ENCODE results near the gene NUDCD3.
A peak's percentile ranks its signal among the peaks of the same experiment; 100 is the strongest.
"Not testable (repeated sequence)": the region's sequence is repeated elsewhere in the genome, so short reads cannot be mapped to it uniquely, and the experiment has no call there.

The NUDCD3 gene

GRCh38 chr7:44433255-44434022 is 57.0 kb downstream of the NUDCD3 start:
- no peak for ATAC-seq
- TF ChIP-seq OSR1 (CRISPR knock-in tag; IDR thresholded peaks at IDR 0.05) (no peak), ZFP30 (CRISPR knock-in tag; IDR thresholded peaks at IDR 0.05) (no peak)

GRCh38 chr7:44432381-44432977 is 58.0 kb downstream of the NUDCD3 start:
- ATAC-seq: no peak

DNA sequence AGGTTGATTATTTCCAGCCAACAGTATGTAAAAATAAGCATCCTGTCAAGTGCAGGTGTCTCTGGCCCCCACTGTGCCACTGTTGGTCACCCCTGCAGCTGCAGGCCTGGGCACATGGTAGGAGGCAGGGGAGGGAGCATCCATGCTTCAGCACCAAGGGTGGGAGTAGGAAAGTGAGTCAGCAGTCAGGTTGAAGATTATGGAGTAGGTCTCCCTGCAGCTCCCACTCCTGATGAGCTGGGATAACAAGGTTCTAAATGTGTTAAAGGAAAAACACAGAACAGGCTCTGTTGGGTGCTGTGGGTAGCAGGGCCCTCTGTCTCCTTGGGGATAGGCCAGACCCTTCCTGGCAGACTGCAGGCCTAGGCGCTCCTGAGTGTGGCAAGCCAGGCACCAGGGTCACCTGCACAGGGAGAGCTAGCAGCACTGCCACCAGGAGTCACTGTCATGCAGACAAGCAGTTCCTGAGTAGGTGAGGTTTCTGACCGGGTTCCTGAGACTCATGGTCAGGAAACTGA is 59.3 kb downstream of the NUDCD3 start:
- peak; percentile 50 for ATAC-seq
- TF ChIP-seq PPARA (CRISPR knock-in tag; IDR thresholded peaks at IDR 0.05; ENCODE audit: borderline replicate concordance) (no peak), GLIS3 (CRISPR knock-in tag; IDR thresholded peaks at IDR 0.05) (no peak), PATZ1 (CRISPR knock-in tag; IDR thresholded peaks at IDR 0.05; ENCODE audit: borderline replicate concordance) (no peak)

More at GRCh38 chr7:44432381-44432977, 58.0 kb downstream of the NUDCD3 start:
- TF ChIP-seq, protein P1, sequence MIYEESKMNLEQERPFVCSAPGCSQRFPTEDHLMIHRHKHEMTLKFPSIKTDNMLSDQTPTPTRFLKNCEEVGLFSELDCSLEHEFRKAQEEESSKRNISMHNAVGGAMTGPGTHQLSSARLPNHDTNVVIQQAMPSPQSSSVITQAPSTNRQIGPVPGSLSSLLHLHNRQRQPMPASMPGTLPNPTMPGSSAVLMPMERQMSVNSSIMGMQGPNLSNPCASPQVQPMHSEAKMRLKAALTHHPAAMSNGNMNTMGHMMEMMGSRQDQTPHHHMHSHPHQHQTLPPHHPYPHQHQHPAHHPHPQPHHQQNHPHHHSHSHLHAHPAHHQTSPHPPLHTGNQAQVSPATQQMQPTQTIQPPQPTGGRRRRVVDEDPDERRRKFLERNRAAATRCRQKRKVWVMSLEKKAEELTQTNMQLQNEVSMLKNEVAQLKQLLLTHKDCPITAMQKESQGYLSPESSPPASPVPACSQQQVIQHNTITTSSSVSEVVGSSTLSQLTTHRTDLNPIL (CRISPR knock-in tag; IDR thresholded peaks at IDR 0.05; ENCODE audit: low read depth): no peak
- no peak for TF ChIP-seq PATZ1 (CRISPR knock-in tag; IDR thresholded peaks at IDR 0.05; ENCODE audit: borderline replicate concordance)
- TF ChIP-seq GLIS3 (CRISPR knock-in tag; IDR thresholded peaks at IDR 0.05): no peak
- no peak for TF ChIP-seq ZFP30 (CRISPR knock-in tag; IDR thresholded peaks at IDR 0.05)
- TF ChIP-seq PPARA (CRISPR knock-in tag; IDR thresholded peaks at IDR 0.05; ENCODE audit: borderline replicate concordance): no peak
- TF ChIP-seq, protein P2, sequence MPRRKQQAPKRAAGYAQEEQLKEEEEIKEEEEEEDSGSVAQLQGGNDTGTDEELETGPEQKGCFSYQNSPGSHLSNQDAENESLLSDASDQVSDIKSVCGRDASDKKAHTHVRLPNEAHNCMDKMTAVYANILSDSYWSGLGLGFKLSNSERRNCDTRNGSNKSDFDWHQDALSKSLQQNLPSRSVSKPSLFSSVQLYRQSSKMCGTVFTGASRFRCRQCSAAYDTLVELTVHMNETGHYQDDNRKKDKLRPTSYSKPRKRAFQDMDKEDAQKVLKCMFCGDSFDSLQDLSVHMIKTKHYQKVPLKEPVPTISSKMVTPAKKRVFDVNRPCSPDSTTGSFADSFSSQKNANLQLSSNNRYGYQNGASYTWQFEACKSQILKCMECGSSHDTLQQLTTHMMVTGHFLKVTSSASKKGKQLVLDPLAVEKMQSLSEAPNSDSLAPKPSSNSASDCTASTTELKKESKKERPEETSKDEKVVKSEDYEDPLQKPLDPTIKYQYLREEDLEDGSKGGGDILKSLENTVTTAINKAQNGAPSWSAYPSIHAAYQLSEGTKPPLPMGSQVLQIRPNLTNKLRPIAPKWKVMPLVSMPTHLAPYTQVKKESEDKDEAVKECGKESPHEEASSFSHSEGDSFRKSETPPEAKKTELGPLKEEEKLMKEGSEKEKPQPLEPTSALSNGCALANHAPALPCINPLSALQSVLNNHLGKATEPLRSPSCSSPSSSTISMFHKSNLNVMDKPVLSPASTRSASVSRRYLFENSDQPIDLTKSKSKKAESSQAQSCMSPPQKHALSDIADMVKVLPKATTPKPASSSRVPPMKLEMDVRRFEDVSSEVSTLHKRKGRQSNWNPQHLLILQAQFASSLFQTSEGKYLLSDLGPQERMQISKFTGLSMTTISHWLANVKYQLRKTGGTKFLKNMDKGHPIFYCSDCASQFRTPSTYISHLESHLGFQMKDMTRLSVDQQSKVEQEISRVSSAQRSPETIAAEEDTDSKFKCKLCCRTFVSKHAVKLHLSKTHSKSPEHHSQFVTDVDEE (CRISPR knock-in tag; IDR thresholded peaks at IDR 0.05): no peak
- TF ChIP-seq CSRNP3 (CRISPR knock-in tag; IDR thresholded peaks at IDR 0.05): no peak
- TF ChIP-seq ZFP3 (CRISPR knock-in tag; IDR thresholded peaks at IDR 0.05): no peak
- TF ChIP-seq OSR1 (CRISPR knock-in tag; IDR thresholded peaks at IDR 0.05): no peak
- TF ChIP-seq ESRRG (CRISPR knock-in tag; IDR thresholded peaks at IDR 0.05): no peak

- no peak for ATAC-seq
- TF ChIP-seq ESRRG (CRISPR knock-in tag; IDR thresholded peaks at IDR 0.05): no peak
- no peak for TF ChIP-seq CSDC2 (CRISPR knock-in tag; IDR thresholded peaks at IDR 0.05)
- no peak for TF ChIP-seq ARNTL (CRISPR knock-in tag; IDR thresholded peaks at IDR 0.05; ENCODE audit: borderline replicate concordance, low read depth)
- TF ChIP-seq, protein P2 (CRISPR knock-in tag; IDR thresholded peaks at IDR 0.05): no peak
- TF ChIP-seq RARB (CRISPR knock-in tag; IDR thresholded peaks at IDR 0.05): no peak
- TF ChIP-seq SNAI2 (CRISPR knock-in tag; IDR thresholded peaks at IDR 0.05): no peak
- TF ChIP-seq ZFP30 (CRISPR knock-in tag; IDR thresholded peaks at IDR 0.05): no peak
- TF ChIP-seq BACH2 (CRISPR knock-in tag; IDR thresholded peaks at IDR 0.05; ENCODE audit: borderline replicate concordance): no peak
Observed at GRCh38 chr7:44430054-44430453, 60.4 kb downstream of the NUDCD3 start.

DNA sequence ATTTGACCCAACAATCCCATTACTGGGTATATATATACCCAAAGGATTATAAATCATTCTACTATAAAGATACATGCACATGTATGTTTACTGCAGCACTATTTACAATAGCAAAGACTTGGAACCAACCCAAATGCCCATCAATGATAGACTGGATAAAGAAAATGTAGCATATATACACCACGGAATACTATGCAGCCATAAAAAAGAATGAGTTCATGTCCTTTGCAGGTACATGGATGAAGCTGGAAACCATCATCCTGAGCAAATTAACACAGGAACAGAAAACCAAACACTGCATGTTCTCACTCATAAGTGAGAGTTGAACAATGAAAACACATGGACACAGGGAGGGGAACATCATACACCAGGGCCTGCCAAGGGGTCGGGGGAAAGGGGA is 65.7 kb downstream of the NUDCD3 start:
- not testable (repeated sequence) for ATAC-seq

All from SK-N-SH treated with all-trans-retinoic acid at 6 μM for 48 hours (cell line).